GM12878 (cell line): ENCODE data around the gene FAN1. TPM values are rescaled to one million over a fixed set of nuclear protein-coding genes. Genes with fewer than 3 reads are reported as not detected.

Source experiments
- HCFC1 ChIP-seq: fragments of 150-350 bp; IDR thresholded peaks from 2 replicates; pipeline ENCODE4 v1.6.1; 2014; ENCODE audit warnings: low read length
- IKZF2 ChIP-seq, 2 experiments: fragments of 450-650 bp; IDR thresholded peaks; 2 replicates each; pipeline ENCODE4 v1.6.1; 2017; ENCODE audit warnings: mild to moderate bottlenecking in 2 of 2, moderate library complexity in 2 of 2
- JUNB ChIP-seq: IDR thresholded peaks from 2 replicates; pipeline ENCODE4 v1.6.1; 2016; ENCODE audit warnings: antibody characterized with exemption, mild to moderate bottlenecking
- KAT2A ChIP-seq: conservative IDR thresholded peaks from 2 replicates; pipeline ENCODE4 v1.6.1; 2011; ENCODE audit warnings: low read depth, low read length; ENCODE audit not compliant: control insufficient read depth
- MTA2 ChIP-seq: fragments of 450-650 bp; IDR thresholded peaks from 2 replicates; pipeline ENCODE4 v1.6.1; 2016; ENCODE audit warnings: low read depth, mild to moderate bottlenecking, moderate library complexity
- NR2F1 ChIP-seq: fragments of 450-650 bp; conservative IDR thresholded peaks from 2 replicates; pipeline ENCODE4 v1.6.1; 2017; ENCODE audit warnings: mild to moderate bottlenecking
- POLR2AphosphoS5 ChIP-seq: IDR thresholded peaks from 2 replicates; pipeline ENCODE4 v1.6.1; 2011; ENCODE audit warnings: mild to moderate bottlenecking, low read length, inconsistent platforms
- SMAD5 ChIP-seq: IDR thresholded peaks from 2 replicates; pipeline ENCODE4 v1.6.1; 2016; ENCODE audit warnings: antibody characterized with exemption, low read depth
- SP1 ChIP-seq: IDR thresholded peaks from one replicate; pipeline ENCODE4 v1.6.1; 2011; ENCODE audit warnings: low read depth, low read length
- SUPT20H ChIP-seq: IDR thresholded peaks from 2 replicates; pipeline ENCODE4 v1.6.1; 2011; ENCODE audit warnings: low read depth, mild to moderate bottlenecking, low read length, moderate library complexity, borderline replicate concordance; ENCODE audit not compliant: control insufficient read depth
- ZBED1 ChIP-seq: IDR thresholded peaks from 2 replicates; pipeline ENCODE4 v1.6.1; 2016; ENCODE audit warnings: borderline replicate concordance
- ZNF207 ChIP-seq: fragments of 450-650 bp; IDR thresholded peaks from 2 replicates; pipeline ENCODE4 v1.6.1; 2014; ENCODE audit warnings: antibody characterized with exemption, mild to moderate bottlenecking, borderline replicate concordance
- polyA plus RNA-seq, 11 experiments: library from polyadenylated mRNA; depleted of rRNA in 4 of 11; unstranded in 6 of 11; stranded (reverse) in 5 of 11; fragments of >200 nt; fragmentation: Nextera tagmentation in 4 of 11; fragmentation: Illumina TruSeq in 1 of 11; extraction: Ambion mirVana in 4 of 11; extraction: Trizol in 1 of 11; gene quantifications; 1 replicate in 1 of 11; 2 replicates in 10 of 11; pipeline versions ENCODE4 v1.2.1 to v1.2.3, GENCODE V29; 2011 to 2016; ENCODE audit warnings: inconsistent platforms in 2 of 11, missing spikeins in 2 of 11, low read depth in 1 of 11
- total RNA-seq, 4 experiments: library from RNA; depleted of rRNA in 3 of 4; stranded (reverse); fragments of >200 nt in 3 of 4; fragmentation: Illumina TruSeq in 1 of 4; extraction: Trizol in 1 of 4; gene quantifications; 2 replicates each; pipeline versions ENCODE4 v1.2.1 to v1.2.3, GENCODE V29; 2013 to 2021
- TF ChIP-seq, protein P1 (sequence below): fragments of 450-650 bp; formaldehyde crosslinking; IDR thresholded peaks from 2 replicates; pipeline ENCODE4 v1.5.0; 2022; ENCODE audit warnings: mild to moderate bottlenecking, missing genetic modification characterization
- TF ChIP-seq, protein P2 (sequence below): fragments of 150-350 bp; IDR thresholded peaks from 2 replicates; pipeline ENCODE4 v1.6.1; 2016; ENCODE audit warnings: low read depth, low read length
- TF ChIP-seq, protein P3 (sequence below): fragments of 450-650 bp; formaldehyde crosslinking; IDR thresholded peaks from 2 replicates; pipeline ENCODE4 v1.4.0; 2020; ENCODE audit warnings: mild to moderate bottlenecking, moderate library complexity
- TF ChIP-seq, protein P4 (sequence below): fragments of 450-650 bp; IDR thresholded peaks from 2 replicates; pipeline ENCODE4 v1.6.1; 2017; ENCODE audit warnings: low read depth, mild to moderate bottlenecking, moderate library complexity
- TF ChIP-seq, protein P5 (sequence below): IDR thresholded peaks from 2 replicates; pipeline ENCODE4 v1.6.1; 2011; ENCODE audit warnings: low read depth, low read length, improper control_type of control experiment, borderline replicate concordance

Gene FAN1
- total and polyA plus RNA-seq, 10 of the 15 experiments (the other 5 are each of a cell fraction or from before 2014, with no cell fraction given): 0.55 to 18.6 (median 12.6) TPM

DNA sequence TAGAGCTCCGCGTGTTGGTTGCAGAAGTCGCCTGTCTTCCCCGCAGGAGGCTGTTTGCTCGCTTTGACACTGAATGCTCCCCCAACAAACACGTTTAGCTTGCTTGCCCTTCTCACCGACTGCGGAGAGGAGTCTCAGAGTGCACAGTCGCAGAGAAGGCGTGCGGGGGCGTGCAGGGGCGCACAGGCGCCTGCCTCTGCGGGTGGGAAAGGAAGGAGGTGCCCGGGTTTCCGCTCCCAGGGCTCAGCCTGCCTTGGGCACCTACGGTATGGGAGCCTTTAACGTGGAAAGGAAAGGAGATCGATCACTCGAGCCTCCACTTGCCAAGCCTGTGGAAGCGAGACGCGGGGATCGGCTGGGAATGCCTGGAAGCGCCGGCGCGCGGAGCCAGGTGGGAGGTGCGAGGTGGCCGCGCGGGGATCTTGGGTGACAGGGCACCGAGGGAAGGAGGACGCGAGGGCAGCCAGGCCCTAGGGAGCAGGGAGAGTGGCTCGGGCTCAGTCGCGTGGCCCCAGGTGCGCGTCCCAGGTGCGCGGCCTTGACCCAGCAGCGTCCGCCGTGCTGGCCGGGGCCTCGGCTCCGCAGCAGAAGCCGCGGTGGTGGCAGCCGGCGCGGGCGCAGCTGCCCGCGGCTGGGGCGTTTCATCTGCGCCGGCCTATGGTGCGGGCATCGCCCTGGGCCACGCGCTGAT is at the start of gene FAN1 (continued):
- TF ChIP-seq, protein P1, sequence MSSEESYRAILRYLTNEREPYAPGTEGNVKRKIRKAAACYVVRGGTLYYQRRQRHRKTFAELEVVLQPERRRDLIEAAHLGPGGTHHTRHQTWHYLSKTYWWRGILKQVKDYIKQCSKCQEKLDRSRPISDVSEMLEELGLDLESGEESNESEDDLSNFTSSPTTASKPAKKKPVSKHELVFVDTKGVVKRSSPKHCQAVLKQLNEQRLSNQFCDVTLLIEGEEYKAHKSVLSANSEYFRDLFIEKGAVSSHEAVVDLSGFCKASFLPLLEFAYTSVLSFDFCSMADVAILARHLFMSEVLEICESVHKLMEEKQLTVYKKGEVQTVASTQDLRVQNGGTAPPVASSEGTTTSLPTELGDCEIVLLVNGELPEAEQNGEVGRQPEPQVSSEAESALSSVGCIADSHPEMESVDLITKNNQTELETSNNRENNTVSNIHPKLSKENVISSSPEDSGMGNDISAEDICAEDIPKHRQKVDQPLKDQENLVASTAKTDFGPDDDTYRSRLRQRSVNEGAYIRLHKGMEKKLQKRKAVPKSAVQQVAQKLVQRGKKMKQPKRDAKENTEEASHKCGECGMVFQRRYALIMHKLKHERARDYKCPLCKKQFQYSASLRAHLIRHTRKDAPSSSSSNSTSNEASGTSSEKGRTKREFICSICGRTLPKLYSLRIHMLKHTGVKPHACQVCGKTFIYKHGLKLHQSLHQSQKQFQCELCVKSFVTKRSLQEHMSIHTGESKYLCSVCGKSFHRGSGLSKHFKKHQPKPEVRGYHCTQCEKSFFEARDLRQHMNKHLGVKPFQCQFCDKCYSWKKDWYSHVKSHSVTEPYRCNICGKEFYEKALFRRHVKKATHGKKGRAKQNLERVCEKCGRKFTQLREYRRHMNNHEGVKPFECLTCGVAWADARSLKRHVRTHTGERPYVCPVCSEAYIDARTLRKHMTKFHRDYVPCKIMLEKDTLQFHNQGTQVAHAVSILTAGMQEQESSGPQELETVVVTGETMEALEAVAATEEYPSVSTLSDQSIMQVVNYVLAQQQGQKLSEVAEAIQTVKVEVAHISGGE: no peak
- TF ChIP-seq POLR2AphosphoS5 (peak; percentile 80), SP1 (peak; percentile 76), KAT2A (no peak), JUNB (no peak), ZNF207 (peak; percentile 79), NR2F1 (peak; percentile 66; the same call in 1 of the 2 replicates), MTA2 (peak; percentile 39; the same call in 1 of the 2 replicates), IKZF2 (IDR thresholded peaks at IDR 0.05) (peak; percentile 72 to 84), HCFC1 (peak; percentile 76), SMAD5 (peak; percentile 58; the same call in 1 of the 2 replicates), SUPT20H (no peak), ZBED1 (no peak)
- TF ChIP-seq, protein P2, sequence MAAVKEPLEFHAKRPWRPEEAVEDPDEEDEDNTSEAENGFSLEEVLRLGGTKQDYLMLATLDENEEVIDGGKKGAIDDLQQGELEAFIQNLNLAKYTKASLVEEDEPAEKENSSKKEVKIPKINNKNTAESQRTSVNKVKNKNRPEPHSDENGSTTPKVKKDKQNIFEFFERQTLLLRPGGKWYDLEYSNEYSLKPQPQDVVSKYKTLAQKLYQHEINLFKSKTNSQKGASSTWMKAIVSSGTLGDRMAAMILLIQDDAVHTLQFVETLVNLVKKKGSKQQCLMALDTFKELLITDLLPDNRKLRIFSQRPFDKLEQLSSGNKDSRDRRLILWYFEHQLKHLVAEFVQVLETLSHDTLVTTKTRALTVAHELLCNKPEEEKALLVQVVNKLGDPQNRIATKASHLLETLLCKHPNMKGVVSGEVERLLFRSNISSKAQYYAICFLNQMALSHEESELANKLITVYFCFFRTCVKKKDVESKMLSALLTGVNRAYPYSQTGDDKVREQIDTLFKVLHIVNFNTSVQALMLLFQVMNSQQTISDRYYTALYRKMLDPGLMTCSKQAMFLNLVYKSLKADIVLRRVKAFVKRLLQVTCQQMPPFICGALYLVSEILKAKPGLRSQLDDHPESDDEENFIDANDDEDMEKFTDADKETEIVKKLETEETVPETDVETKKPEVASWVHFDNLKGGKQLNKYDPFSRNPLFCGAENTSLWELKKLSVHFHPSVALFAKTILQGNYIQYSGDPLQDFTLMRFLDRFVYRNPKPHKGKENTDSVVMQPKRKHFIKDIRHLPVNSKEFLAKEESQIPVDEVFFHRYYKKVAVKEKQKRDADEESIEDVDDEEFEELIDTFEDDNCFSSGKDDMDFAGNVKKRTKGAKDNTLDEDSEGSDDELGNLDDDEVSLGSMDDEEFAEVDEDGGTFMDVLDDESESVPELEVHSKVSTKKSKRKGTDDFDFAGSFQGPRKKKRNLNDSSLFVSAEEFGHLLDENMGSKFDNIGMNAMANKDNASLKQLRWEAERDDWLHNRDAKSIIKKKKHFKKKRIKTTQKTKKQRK: peak; percentile 72
- TF ChIP-seq, protein P3, sequence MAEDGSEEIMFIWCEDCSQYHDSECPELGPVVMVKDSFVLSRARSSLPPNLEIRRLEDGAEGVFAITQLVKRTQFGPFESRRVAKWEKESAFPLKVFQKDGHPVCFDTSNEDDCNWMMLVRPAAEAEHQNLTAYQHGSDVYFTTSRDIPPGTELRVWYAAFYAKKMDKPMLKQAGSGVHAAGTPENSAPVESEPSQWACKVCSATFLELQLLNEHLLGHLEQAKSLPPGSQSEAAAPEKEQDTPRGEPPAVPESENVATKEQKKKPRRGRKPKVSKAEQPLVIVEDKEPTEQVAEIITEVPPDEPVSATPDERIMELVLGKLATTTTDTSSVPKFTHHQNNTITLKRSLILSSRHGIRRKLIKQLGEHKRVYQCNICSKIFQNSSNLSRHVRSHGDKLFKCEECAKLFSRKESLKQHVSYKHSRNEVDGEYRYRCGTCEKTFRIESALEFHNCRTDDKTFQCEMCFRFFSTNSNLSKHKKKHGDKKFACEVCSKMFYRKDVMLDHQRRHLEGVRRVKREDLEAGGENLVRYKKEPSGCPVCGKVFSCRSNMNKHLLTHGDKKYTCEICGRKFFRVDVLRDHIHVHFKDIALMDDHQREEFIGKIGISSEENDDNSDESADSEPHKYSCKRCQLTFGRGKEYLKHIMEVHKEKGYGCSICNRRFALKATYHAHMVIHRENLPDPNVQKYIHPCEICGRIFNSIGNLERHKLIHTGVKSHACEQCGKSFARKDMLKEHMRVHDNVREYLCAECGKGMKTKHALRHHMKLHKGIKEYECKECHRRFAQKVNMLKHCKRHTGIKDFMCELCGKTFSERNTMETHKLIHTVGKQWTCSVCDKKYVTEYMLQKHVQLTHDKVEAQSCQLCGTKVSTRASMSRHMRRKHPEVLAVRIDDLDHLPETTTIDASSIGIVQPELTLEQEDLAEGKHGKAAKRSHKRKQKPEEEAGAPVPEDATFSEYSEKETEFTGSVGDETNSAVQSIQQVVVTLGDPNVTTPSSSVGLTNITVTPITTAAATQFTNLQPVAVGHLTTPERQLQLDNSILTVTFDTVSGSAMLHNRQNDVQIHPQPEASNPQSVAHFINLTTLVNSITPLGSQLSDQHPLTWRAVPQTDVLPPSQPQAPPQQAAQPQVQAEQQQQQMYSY: no peak
- TF ChIP-seq, protein P4, sequence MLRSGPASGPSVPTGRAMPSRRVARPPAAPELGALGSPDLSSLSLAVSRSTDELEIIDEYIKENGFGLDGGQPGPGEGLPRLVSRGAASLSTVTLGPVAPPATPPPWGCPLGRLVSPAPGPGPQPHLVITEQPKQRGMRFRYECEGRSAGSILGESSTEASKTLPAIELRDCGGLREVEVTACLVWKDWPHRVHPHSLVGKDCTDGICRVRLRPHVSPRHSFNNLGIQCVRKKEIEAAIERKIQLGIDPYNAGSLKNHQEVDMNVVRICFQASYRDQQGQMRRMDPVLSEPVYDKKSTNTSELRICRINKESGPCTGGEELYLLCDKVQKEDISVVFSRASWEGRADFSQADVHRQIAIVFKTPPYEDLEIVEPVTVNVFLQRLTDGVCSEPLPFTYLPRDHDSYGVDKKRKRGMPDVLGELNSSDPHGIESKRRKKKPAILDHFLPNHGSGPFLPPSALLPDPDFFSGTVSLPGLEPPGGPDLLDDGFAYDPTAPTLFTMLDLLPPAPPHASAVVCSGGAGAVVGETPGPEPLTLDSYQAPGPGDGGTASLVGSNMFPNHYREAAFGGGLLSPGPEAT: peak; percentile 99
- TF ChIP-seq, protein P5, sequence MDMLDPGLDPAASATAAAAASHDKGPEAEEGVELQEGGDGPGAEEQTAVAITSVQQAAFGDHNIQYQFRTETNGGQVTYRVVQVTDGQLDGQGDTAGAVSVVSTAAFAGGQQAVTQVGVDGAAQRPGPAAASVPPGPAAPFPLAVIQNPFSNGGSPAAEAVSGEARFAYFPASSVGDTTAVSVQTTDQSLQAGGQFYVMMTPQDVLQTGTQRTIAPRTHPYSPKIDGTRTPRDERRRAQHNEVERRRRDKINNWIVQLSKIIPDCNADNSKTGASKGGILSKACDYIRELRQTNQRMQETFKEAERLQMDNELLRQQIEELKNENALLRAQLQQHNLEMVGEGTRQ: no peak
